OCI-LY3 (cell line): Measurements from ENCODE around the gene NR3C1.

Experiments
- EZH2phosphoT487 ChIP-seq: fragments of 200-600 bp; shearing (Covaris generic); IDR thresholded peaks from 2 replicates; pipeline ENCODE4 v1.6.1; 2018; ENCODE audit warnings: antibody characterized with exemption, mixed run types, low read depth
- TF ChIP-seq, protein P1 (sequence below): fragments of 200-600, 300-600 bp; sonication (generic); IDR thresholded peaks from 2 replicates; pipeline ENCODE4 v1.5.1; 2014; ENCODE audit warnings: antibody characterized with exemption, low read length, low read depth

GRCh38 chr5:143402017-143402552, 1.4 kb downstream of the NR3C1 start:
- TF ChIP-seq, protein P1, sequence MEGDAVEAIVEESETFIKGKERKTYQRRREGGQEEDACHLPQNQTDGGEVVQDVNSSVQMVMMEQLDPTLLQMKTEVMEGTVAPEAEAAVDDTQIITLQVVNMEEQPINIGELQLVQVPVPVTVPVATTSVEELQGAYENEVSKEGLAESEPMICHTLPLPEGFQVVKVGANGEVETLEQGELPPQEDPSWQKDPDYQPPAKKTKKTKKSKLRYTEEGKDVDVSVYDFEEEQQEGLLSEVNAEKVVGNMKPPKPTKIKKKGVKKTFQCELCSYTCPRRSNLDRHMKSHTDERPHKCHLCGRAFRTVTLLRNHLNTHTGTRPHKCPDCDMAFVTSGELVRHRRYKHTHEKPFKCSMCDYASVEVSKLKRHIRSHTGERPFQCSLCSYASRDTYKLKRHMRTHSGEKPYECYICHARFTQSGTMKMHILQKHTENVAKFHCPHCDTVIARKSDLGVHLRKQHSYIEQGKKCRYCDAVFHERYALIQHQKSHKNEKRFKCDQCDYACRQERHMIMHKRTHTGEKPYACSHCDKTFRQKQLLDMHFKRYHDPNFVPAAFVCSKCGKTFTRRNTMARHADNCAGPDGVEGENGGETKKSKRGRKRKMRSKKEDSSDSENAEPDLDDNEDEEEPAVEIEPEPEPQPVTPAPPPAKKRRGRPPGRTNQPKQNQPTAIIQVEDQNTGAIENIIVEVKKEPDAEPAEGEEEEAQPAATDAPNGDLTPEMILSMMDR: no peak
- no peak for TF ChIP-seq EZH2phosphoT487
